Adrenal gland (tissue), 12 donors: ENCODE measurements around the gene PDLIM4. TPM values are rescaled to one million over a fixed set of nuclear protein-coding genes. Genes with fewer than 3 reads are reported as not detected.
A peak's percentile ranks its signal among the peaks of the same experiment; 100 is the strongest.

Source experiments
- DNase-seq, 7 donors: peaks; one replicate each; pipeline ENCODE4 v3.0.0-alpha.2; 2019 to 2020
- H3K27ac ChIP-seq, 5 donors: fragments of 200-600 bp; sonication (generic) in 4 of 5; 1 replicate in 3 of 5; 2 replicates in 2 of 5; pipeline versions ENCODE4 v1.5.1 to v1.8.0; 2016 to 2020; ENCODE audit warnings: mild to moderate bottlenecking in 1 of 5
- H3K27me3 ChIP-seq: fragments of 200-600 bp; 2 replicates; pipeline ENCODE4 v1.8.0; 2021
- H3K36me3 ChIP-seq, 2 donors: fragments of 200-600 bp; replicated peaks in 1 of 2; 1 replicate in 1 of 2; 2 replicates in 1 of 2; pipeline versions ENCODE4 v1.5.1 to v1.8.0; 2018 to 2022
- H3K4me1 ChIP-seq, 2 donors: fragments of 200-600 bp; replicated peaks in 1 of 2; 1 replicate in 1 of 2; 2 replicates in 1 of 2; pipeline versions ENCODE4 v1.5.1 to v1.8.0; 2018 to 2021
- H3K4me3 ChIP-seq, 4 donors: fragments of 200-600 bp; sonication (generic) in 3 of 4; one replicate each; pipeline ENCODE4 v1.5.1; 2016 to 2018
- H3K9me3 ChIP-seq, 3 donors: fragments of 200-600 bp; sonication (generic) in 1 of 3; replicated peaks in 1 of 3; 1 replicate in 2 of 3; 2 replicates in 1 of 3; pipeline versions ENCODE4 v1.5.1 to v1.8.0; 2016 to 2021
- POLR2A ChIP-seq, 2 donors: fragments of 450-650 bp; IDR thresholded peaks; one replicate each; pipeline ENCODE4 v1.6.1; 2017; ENCODE audit warnings: antibody characterized with exemption in 2 of 2, mild to moderate bottlenecking in 2 of 2, moderate library complexity in 1 of 2
- WGBS, 4 donors: extraction: QIAGEN DNeasy Blood & Tissue Kit in 2 of 4; methylation state at CpG; one replicate each; pipeline versions ENCODE4 v1.1.5 to v1.1.7; 2013 to 2017; 5-methylcytosine and 5-hydroxymethylcytosine counted together
- intact Hi-C, 2 donors: fragments of 100-400 bp; cut with DNase I; formaldehyde crosslinking; loops; one replicate each; pipeline versions ENCODE4 v1.14.1 to v1.15.0; 2022 to 2023
- polyA plus RNA-seq, 3 donors: library from polyadenylated mRNA; stranded (reverse); fragments of 200-250 nt in 2 of 3; fragments of 350-450 nt in 1 of 3; fragmentation: Illumina TruSeq in 1 of 3; extraction: RNeasy Lipid Tissue Mini Kit (QIAGEN cat#74804) in 1 of 3; gene quantifications; one replicate each; pipeline ENCODE4 v1.2.3, GENCODE V29; 2013 to 2014
- total RNA-seq, 9 donors: library from RNA; depleted of rRNA in 4 of 9; stranded (reverse); fragments of >200 nt in 4 of 9; fragments of 120-200 nt in 1 of 9; fragmentation: NEBNext Ultra II Directional in 1 of 9; extraction: Animal tissue kit (Norgen Biotek cat#: 25700) in 1 of 9; gene quantifications; one replicate each; pipeline versions ENCODE4 v1.1.0 to v1.2.4, GENCODE V29; 2013 to 2023
- TF ChIP-seq, protein P1 (sequence below), 6 experiments: fragments of 450-650 bp in 4 of 6; fragments of 200-600 bp in 2 of 6; sonication (generic) in 1 of 6; IDR thresholded peaks; 1 replicate in 5 of 6; 2 replicates in 1 of 6; pipeline versions ENCODE4 v1.5.1 to v1.8.0; 2016 to 2021; ENCODE audit warnings: antibody characterized with exemption in 6 of 6, mild to moderate bottlenecking in 2 of 6, moderate library complexity in 1 of 6
- donor health status: healthy with polysubstance abuse.
- donor health status: Bipolar disorder and iron deficiency.
- donor health status: DM: yes; HTN: yes; CAD: no.
- donor health status: DM: no; HTN: no; CAD: no.
- donor health status: DM: no; HTN: no; CAD: no.
- donor health status: DM: yes; HTN: yes; CAD: no.

Gene PDLIM4
- total and polyA plus RNA-seq, 12 donors, result 0.87 to 20.2 (median 4.3) TPM

DNA sequence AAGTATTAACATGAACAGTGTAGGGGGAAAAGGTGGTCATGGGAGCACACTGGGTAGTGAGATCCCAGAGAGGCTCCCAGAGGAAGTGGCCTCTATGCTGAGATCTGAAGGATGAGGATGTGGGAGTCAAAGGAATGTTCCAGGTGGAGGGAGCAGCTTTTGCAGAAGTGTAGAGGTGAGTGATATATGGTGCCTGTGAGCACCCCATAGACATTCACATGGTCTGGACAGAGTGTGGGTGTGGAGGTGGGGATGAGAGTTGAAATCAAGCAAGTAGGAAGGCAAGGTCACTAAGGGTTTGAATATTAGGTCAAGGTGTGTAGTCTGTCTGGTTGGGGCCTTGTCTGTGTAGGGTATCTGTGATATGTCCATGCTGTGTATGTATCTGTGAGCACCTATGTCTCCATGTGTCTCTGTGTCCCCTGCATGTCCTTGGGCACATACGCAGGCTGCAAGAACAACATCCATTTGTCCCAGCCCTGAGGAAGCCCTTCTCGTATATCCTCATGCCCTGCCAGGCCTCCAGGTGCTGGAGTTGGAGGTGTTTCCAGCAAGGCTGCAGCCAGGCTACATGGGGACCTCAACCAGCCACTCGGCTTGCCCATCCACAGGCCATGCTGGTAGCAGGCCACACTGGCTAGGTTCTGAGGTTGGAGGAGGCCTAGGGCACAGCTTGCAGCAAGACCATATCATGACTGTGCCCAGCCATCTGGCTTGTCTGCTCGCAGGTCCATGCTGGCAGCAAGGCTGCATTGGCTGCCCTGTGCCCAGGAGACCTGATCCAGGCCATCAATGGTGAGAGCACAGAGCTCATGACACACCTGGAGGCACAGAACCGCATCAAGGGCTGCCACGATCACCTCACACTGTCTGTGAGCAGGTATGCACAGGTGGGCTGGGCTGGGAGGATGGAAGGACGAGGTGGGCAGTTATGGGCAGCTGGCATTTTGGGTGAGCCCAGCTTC lies 4.7 kb downstream of the PDLIM4 start:
- intact Hi-C loops, result no loop called here
- peak in 5 of 7 donors; percentile 0 to 49 (median 13) for DNase-seq

DNA sequence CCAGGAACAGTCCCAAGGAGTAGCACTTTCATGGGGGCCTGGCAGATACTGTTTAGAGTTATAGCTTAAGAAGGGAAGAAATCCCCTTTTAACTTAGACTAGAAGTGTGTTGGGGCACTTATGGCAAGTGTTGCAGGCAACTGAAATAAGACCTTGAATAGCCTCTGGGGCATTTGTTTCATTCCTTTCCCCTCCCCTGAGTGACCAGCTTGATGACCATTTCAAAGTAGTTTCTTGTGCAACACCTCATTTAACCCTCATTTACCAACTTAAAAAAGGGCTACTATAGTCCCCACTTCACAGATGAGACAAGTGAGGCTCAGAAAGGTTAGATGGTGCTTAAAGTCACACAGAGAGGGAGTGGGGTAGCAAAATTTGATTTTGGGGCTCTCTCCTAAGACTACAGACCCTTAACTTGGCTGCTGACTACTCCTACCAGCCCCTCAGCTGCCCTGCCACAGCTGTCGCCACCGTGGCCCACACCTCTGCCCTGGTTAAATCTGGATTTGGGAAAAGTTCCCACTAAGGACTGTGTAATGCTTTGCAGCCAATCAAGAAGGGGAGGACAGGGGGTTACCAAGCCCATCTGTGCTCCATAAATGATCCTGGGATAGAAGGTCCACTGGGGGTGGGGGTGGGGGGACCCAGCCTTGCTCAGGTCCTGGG lies 5.5 kb downstream of the PDLIM4 start:
- DNase-seq, result no peak
- TF ChIP-seq, protein P1, sequence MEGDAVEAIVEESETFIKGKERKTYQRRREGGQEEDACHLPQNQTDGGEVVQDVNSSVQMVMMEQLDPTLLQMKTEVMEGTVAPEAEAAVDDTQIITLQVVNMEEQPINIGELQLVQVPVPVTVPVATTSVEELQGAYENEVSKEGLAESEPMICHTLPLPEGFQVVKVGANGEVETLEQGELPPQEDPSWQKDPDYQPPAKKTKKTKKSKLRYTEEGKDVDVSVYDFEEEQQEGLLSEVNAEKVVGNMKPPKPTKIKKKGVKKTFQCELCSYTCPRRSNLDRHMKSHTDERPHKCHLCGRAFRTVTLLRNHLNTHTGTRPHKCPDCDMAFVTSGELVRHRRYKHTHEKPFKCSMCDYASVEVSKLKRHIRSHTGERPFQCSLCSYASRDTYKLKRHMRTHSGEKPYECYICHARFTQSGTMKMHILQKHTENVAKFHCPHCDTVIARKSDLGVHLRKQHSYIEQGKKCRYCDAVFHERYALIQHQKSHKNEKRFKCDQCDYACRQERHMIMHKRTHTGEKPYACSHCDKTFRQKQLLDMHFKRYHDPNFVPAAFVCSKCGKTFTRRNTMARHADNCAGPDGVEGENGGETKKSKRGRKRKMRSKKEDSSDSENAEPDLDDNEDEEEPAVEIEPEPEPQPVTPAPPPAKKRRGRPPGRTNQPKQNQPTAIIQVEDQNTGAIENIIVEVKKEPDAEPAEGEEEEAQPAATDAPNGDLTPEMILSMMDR (IDR thresholded peaks at IDR 0.05), result no peak
- TF ChIP-seq POLR2A (IDR thresholded peaks at IDR 0.05), result no peak
- H3K27ac ChIP-seq, result peak overlapping the region in 3 of 5 donors; percentile 13 to 82 (median 74)

More for the DNA sequence above, 4.7 kb downstream of the PDLIM4 start:
- Histone ChIP-seq H3K4me3 (no peak overlapping the region), H3K27me3 (no peaks in the 10 kb centered on the region), H3K9me3 (no peaks in the 10 kb centered on the region), H3K27ac (no peak overlapping the region), H3K36me3 (no peaks in the 10 kb centered on the region), H3K4me1 (peaks cover 7 to 23% of the 10 kb centered on the region in 2 donors)
- 92 to 100% (median 93%) methylated on average over 2 to 7 of the region's 7 CpGs for WGBS, 4 donors
- TF ChIP-seq, protein P1 (IDR thresholded peaks at IDR 0.05), result no peak
- no peak for TF ChIP-seq POLR2A (IDR thresholded peaks at IDR 0.05)

DNA sequence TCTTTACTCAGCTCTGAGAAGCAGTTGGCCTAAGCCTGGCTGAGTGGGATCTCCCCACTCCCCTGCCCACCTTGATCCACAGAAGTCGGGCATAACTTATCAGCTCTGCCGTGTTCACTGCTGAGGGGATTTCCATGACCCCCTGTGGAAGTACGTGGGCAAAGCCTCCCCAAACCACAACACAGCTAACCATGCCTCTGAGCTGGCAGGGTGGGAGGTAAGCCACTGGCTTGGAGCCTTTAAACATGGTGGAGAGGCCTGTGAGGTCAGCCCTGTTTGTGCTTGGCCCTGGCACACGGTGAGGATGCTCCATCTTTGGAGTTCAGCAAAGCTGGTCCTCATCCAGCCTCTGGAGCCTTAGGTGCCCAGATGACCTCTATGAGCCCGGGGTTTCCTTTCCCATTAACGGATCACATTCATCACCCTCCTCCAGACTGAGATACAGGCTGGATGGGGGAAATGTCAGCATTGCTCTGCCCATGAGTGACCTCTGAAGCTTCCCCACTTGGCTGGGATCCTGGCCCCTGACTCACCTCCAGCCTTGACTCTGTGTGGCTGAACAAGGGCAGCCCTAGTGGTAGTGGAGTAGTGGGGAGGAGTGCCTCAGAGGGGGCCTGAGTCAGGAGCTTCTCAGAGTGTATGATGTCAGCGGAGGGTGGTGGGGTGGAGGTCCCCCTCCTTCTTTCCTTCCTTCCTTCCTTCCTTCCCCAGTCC lies 6.2 kb downstream of the PDLIM4 start:
- Histone ChIP-seq H3K9me3 (no peaks in the 10 kb centered on the region), H3K4me3 (no peak overlapping the region), H3K36me3 (no peaks in the 10 kb centered on the region), H3K4me1 (peaks cover 7 to 23% of the 10 kb centered on the region in 2 donors), H3K27me3 (no peaks in the 10 kb centered on the region), H3K27ac (peak overlapping the region in 4 of 5 donors; percentile 13 to 82 (median 44))
- TF ChIP-seq POLR2A (IDR thresholded peaks at IDR 0.05), result no peak
- TF ChIP-seq, protein P1 (IDR thresholded peaks at IDR 0.05), result peak in 1 of 6 experiments; percentile 20
- intact Hi-C loops, result no loop called here
- WGBS, 4 donors, result 40 to 57% (median 54%) methylated on average over 2 to 7 of the region's 7 CpGs
- DNase-seq, result peak; percentile 83 to 96 (median 93)

More for the DNA sequence above, 5.5 kb downstream of the PDLIM4 start:
- Histone ChIP-seq H3K9me3 (no peaks in the 10 kb centered on the region), H3K36me3 (no peaks in the 10 kb centered on the region), H3K4me3 (no peak overlapping the region), H3K4me1 (peaks cover 7 to 23% of the 10 kb centered on the region in 2 donors), H3K27me3 (no peaks in the 10 kb centered on the region)
- WGBS, 4 donors, result 94 to 100% (median 98%) methylated on average over 2 of the region's 2 CpGs
- intact Hi-C loops, result no loop called here
